RPMI8226 (cell line): ENCODE results near the gene PTMA.
"Not testable (repeated sequence)": the region's sequence is repeated elsewhere in the genome, so short reads cannot be mapped to it uniquely, and the experiment has no call there.

Experiments used
- DNase-seq: peaks from one replicate; pipeline ENCODE4 v3.0.0-alpha.2; 2015

PTMA gene, protein sequence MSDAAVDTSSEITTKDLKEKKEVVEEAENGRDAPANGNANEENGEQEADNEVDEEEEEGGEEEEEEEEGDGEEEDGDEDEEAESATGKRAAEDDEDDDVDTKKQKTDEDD

GRCh38 chr2:231707927-231708772 is at the start of gene PTMA:
Gene PTMA (plus strand): TSS chr2:231708525. CDS start chr2:231708707, 182 bp downstream.
- DNase-seq, result peak; percentile 98

DNA sequence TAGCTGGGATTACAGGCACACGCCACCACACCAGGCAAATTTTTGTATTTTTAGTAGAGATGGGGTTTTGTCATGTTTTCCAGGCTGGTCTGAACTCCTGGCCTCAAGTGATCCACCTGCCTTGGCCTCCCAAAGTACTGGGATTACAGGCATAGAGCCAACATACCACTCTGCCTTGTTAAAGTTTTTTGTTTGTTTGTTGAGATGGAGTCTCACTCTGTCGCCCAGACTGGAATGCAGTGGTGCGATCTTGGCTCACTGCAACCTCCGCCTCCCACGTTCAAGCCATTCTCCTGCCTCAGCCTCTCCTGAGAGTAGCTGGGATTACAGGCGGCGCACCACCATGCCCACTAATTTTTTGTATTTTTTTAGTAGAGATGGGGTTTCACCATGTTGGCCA is 48.3 kb upstream of the PTMA start:
- not testable (repeated sequence) for DNase-seq

DNA sequence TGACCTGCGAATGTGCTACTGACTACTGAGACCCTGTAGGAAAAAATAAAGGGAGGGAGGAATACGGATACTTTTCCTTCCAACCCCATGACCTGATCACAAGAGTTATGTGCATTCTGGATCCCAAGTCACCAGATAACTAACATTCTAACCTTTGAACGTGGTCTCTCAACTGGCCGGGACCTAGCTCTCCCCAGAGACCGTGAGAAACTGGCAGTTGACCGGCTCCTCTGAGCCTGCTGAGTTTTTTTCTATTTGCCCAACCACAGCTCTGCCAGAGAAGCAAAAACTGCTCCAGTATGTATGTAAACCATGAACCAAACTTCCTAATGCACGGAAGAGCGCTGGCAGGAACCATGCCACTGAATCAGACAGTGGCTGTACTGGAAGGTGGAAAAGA is 47.5 kb upstream of the PTMA start:
- DNase-seq, result no peak

- no peak for DNase-seq
Observed at GRCh38 chr2:231661422-231662027, 46.8 kb upstream of the PTMA start.

- DNase-seq, result peak; percentile 71
Observed at GRCh38 chr2:231662028-231662810, 46.1 kb upstream of the PTMA start.

DNA sequence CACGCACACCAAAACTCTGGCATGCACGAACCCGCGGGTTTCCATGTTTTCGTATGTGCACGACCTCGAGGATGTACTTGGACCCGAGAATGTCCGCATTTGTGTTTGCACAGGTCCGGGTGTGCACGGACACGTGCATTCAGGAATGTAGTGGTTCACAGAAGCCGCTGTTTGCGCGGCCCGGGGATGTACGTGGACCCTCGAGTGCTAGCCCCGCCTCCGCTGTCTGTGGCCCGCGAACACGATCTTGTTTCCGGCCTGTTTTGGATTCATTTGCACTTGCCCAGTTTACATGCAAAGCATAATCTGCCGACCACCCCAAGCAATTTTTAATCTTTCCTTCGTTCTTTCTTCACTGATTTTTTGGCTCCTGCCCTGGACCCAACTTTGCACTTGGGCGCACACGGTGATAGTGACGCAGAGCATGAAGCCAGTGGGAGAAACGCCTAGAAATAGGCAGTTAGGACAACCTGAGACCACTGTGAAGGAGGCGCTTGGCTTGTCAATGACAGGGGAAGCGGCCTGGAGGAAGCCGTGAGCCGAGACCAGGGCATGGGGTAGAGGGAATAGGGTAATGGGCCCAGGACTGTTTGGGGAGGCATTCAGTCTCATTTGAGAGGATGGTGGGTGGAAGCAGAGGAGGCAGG is 45.4 kb upstream of the PTMA start:
- no peak for DNase-seq

- no peak for DNase-seq
Observed at GRCh38 chr2:231663458-231664212, 44.7 kb upstream of the PTMA start.

DNA sequence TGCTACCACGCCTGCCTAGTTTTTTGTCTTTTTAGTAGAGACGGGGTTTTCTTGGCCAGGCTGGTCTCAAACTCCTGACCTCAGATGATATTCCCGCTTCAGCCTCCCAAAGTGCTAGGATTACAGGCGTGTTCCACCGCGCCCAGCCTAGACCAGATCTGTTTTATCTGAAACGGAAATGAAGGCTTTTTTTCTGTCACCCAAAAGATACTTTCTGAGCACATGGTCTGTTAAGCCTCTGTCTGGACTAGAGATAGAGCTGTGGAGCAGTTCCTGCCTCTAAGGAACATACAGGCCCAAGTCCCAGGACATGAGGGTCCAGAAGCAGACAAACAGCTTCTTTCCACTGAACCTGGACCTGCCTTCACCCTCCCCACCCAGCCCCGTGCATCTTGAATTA is 43.6 kb upstream of the PTMA start:
- no peak for DNase-seq

DNA sequence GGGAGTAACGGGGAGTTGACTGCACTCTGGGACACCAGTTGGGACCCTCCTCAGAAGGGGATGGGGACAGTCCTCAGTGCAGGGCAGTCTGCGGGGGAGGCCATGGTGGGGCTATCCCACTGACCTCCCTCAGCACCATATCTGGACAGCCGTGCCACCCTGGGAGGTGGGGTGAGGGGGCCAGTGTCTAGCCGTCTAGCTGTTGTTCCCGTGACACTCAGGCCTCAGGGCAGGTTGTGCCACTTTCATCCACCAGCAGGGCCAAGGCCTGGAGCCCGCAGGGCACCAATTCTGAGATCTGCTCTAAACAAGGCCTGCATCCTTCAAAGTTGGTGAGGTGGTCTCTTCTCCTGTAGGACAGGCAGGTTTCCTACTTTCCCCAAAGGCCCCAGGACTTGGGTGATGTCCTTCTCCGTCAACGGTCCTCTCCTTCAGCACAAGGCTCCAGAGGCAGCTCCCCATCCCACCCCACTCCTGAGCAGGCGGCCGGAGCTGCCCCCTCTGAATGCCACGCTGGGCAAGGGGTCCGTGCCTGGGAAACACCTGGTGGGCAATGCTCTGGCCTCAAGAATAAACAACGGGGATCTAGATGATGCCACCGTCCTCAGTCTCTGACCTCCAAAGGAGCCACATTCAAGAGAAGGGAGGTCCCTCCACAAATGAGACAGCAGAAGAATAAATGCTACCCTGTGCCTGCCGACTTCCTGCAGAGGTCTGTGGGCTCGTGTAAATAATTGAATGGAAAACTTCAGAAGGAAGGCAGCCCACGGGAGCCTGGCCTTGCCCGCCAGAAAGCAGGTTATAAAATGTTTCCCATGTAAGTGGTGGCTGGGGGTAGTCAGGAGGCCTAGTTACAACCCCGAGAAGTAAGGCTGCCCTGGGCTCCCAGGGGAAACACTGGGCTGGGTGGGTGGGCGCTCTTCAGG is 42.8 kb upstream of the PTMA start:
- no peak for DNase-seq

- DNase-seq, result no peak
Observed at GRCh38 chr2:231666171-231667095, 41.9 kb upstream of the PTMA start.

- no peak for DNase-seq
Observed at GRCh38 chr2:231667096-231667427, 41.3 kb upstream of the PTMA start.

GRCh38 chr2:231667496-231667895 is 40.8 kb upstream of the PTMA start:
- no peak for DNase-seq

- no peak for DNase-seq
Observed at GRCh38 chr2:231668981-231669380, 39.3 kb upstream of the PTMA start.

DNA sequence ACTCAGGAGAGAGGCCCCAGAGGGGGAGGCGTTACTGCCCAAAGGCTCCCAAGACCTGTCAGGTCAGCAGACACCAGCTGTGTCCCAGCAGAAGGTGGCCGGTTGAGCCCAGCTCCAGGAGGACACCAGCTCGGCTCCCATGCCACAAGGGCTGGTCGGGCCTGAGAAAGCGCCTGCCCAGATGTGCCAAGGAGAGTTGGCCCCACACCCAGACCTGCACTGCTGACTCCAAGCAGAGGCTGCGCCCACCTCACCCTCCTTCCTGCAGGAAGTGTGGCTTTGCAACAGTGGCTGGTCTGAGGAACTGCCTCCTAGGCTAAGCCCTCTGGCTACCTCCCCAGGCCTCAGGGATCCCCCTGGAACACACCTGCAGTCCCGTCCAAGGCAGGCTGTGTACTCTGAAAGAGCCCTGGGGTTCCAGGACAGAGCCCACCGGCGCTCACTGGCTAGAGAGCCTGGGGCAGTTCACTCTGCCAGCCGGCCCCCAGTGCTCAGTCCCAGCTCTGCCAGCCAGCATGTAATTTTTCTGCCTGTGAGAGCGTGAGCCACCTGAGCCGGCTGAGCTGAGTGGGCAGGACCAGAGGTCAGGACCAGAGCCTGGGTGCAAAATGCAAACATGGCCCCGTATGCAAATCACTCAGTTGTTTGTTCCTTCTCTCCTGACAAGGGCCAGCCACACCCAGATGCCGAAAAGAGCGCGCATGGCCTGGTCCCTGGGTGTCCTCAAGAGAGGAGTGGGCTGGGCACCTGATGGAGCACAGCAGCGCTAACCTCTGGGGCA is 36.9 kb upstream of the PTMA start:
- peak; percentile 19 for DNase-seq

DNA sequence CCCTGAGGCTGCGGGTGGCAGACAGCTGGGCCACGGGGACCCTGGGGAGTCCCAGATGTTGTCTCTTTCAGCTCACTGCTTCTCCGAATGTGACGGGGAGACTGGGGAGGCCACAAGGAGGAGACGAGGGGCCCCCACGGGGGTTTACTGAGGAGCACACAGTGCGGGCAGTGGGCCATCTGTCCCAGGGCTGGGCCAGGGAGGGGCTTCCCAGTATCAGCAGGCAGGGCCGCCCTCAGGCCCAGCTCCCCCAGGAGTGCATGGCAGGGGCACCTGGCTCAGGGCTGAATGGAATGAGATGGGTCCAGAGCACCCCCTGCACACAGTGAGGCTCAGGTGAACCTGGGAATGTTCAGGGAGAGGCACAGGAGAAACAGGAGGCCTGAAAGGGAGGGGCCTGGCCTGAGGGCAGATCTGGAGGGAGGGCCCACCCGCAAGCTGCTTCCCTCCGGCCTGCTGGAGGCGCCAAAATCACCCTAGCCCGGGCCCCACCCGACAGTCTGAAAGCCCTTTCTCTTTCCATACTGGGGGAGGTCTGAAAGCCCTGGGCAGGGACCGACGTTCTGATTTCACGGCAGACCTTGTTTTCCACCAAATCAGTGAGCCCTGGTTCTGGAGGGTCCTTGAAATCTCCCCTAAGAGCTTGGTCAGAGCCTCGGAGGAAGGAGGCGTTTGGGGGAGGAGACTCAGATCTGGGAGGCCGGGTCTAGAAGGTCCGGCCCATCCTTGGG is 35.5 kb upstream of the PTMA start:
- no peak for DNase-seq

GRCh38 chr2:231673348-231673770 is 35.0 kb upstream of the PTMA start:
- no peak for DNase-seq

- DNase-seq, result peak; percentile 60
Observed at GRCh38 chr2:231674587-231675338, 33.6 kb upstream of the PTMA start.

DNA sequence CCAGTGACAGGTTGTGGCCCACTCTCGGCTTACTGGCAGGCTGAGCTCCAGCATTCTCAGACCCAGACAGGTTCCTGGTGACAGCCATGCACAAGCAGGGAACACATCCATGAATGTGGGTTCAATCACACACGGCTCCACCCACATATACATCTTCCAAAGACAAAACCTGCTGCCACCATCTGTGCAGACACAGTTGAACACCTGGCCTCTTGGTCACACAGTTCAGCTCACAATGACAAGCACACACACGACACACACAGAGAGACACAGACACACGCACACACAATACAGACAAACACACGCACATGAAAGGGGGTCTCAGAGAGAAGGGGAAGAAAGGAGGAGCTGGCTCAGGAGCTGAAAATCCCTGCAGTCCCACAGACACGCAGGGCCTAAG is 32.1 kb upstream of the PTMA start:
- no peak for DNase-seq
